ENCODE measurements around the gene VAMP8. TPM values are rescaled to one million over a fixed set of nuclear protein-coding genes. Genes with fewer than 3 reads are reported as not detected.
A peak's percentile ranks its signal among the peaks of the same experiment; 100 is the strongest.

Gene VAMP8
- total and polyA plus RNA-seq, 2 donors (not counting 1 experiment from before 2014, with no cell fraction given): 2.3 to 80.6 TPM

DNA sequence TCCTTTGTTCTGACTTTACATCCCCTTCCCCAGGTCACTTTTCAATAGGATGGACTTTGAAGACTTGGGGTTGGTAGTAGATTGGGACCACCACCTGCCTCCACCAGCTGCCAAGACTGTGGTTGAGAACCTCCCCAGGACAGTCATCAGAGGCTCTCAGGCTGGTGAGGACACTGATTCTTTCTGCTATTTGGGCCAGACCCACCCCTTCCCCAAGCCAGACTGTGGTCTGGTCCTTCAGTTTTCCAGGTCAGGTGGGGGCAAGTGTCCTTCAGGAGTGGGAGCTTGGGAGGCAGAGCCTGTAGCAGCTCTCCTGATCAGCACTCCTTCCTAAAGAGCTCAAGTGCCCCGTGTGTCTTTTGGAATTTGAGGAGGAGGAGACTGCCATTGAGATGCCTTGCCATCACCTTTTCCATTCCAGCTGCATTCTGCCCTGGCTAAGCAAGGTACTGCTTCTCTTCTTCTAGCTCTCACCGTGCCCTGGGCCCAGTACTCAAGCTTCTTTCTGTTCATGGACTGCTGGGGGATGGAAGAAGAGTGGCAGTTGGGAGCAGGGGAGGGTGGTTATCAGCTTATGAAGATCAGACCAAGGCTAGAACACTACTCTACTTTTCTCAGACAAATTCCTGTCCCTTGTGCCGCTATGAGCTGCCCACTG lies 19.2 kb downstream of the VAMP8 start:
- no peak for DNase-seq (ENCODE audit: low read depth in 2 of 2)
- H3K9ac ChIP-seq (ENCODE audit: insufficient read depth, low read length): no peak overlapping the region
- H3K9me3 ChIP-seq (ENCODE audit: control insufficient read depth, insufficient read depth, low read depth, low read length): no peaks in the 10 kb centered on the region
- peak overlapping the region; percentile 80 for H3K4me2 ChIP-seq (ENCODE audit: extremely low read depth, insufficient read depth, low read length)
- H3K79me2 ChIP-seq (ENCODE audit: control insufficient read depth, insufficient read depth, low read length): peaks cover 23% of the 10 kb centered on the region
- peak overlapping the region; percentile 49 to 95 (median 81) for H3K4me3 ChIP-seq (replicated peaks in 1 of 4; ENCODE audit: control extremely low read depth in 1 of 4, insufficient read depth in 1 of 4, low read depth in 3 of 4, low read length in 4 of 4)
- H3K27me3 ChIP-seq (ENCODE audit: control insufficient read depth, insufficient read depth, low read length): no peaks in the 10 kb centered on the region
- peak overlapping the region; percentile 88 for H3K27ac ChIP-seq (ENCODE audit: insufficient read depth, low read length)
- peaks cover 21% of the 10 kb centered on the region for H3K36me3 ChIP-seq (ENCODE audit: control insufficient read depth, insufficient read depth, low read length)
- no peaks in the 10 kb centered on the region for H4K20me1 ChIP-seq (ENCODE audit: control insufficient read depth, extremely low read depth, insufficient read depth, low read length)
- no peak overlapping the region for H2AFZ ChIP-seq (ENCODE audit: low read length)
- peaks cover 19% of the 10 kb centered on the region for H3K4me1 ChIP-seq (ENCODE audit: control insufficient read depth, extremely low read depth, insufficient read depth, low read length)
- TF ChIP-seq CTCF (conservative IDR thresholded peaks at IDR 0.05 in 1 of 2, IDR thresholded peaks at IDR 0.05 in 1 of 2; ENCODE audit: low read depth in 1 of 2, low read length in 2 of 2) (no peak), EZH2 (IDR thresholded peaks at IDR 0.05; ENCODE audit: low read length, missing control alignments) (no peak)

GRCh38 chr2:85597241-85597640 lies 19.9 kb downstream of the VAMP8 start:
- Histone ChIP-seq H3K36me3 (ENCODE audit: control insufficient read depth, insufficient read depth, low read length) (peaks cover 21% of the 10 kb centered on the region), H3K9ac (ENCODE audit: insufficient read depth, low read length) (no peak overlapping the region), H2AFZ (ENCODE audit: low read length) (no peak overlapping the region), H3K79me2 (ENCODE audit: control insufficient read depth, insufficient read depth, low read length) (peaks cover 20% of the 10 kb centered on the region), H3K9me3 (ENCODE audit: control insufficient read depth, insufficient read depth, low read depth, low read length) (no peaks in the 10 kb centered on the region), H3K4me3 (replicated peaks in 1 of 4; ENCODE audit: control extremely low read depth in 1 of 4, insufficient read depth in 1 of 4, low read depth in 3 of 4, low read length in 4 of 4) (peak overlapping the region in 1 of 4 experiments; percentile 75), H3K27me3 (ENCODE audit: control insufficient read depth, insufficient read depth, low read length) (no peaks in the 10 kb centered on the region), H3K27ac (ENCODE audit: insufficient read depth, low read length) (no peak overlapping the region), H3K4me2 (ENCODE audit: extremely low read depth, insufficient read depth, low read length) (peak overlapping the region; percentile 80), H3K4me1 (ENCODE audit: control insufficient read depth, extremely low read depth, insufficient read depth, low read length) (peaks cover 14% of the 10 kb centered on the region), H4K20me1 (ENCODE audit: control insufficient read depth, extremely low read depth, insufficient read depth, low read length) (no peaks in the 10 kb centered on the region)
- TF ChIP-seq EZH2 (IDR thresholded peaks at IDR 0.05; ENCODE audit: low read length, missing control alignments) (no peak), CTCF (conservative IDR thresholded peaks at IDR 0.05 in 1 of 2, IDR thresholded peaks at IDR 0.05 in 1 of 2; ENCODE audit: low read depth in 1 of 2, low read length in 2 of 2) (no peak)
- DNase-seq (ENCODE audit: low read depth in 2 of 2): no peak

DNA sequence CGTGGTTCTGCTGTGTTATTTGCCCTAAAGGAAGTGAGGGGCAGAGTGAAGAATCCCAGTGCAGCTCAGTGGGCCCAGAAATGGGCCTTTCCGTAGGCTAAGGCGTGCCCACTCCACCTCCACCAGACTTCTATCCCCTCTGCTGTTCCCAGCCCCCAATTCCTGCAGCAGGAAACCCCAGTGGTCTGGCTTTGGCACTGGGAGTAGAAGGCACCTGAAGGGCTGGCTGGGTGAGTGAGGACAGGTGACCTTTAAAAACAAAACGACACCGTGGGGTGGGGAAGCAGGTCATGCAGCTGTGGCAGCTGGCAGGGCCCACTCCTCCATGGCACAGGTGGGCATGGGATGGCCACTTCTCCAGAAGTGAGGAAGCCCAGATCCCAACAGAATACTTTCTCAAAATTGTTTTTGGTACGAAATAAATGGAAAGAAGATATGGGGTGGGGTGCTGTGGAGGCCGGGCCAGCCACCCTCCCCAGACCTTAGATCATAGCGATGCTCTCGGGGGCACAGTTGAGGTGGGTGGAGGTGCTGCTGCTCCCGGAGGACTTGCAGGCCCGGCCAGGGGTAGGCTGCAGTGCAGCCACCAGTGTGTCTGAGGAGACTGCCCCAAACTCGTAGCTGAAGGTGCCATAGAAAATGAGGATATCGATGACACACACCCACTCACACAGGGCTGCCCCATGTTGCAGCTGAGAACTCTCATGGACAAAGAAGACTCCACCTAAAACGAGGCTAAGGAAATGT lies 21.4 kb downstream of the VAMP8 start:
- H3K79me2 ChIP-seq (ENCODE audit: control insufficient read depth, insufficient read depth, low read length): peaks cover 20% of the 10 kb centered on the region
- H3K9me3 ChIP-seq (ENCODE audit: control insufficient read depth, insufficient read depth, low read depth, low read length): no peaks in the 10 kb centered on the region
- no peak overlapping the region for H3K4me3 ChIP-seq (replicated peaks in 1 of 4; ENCODE audit: control extremely low read depth in 1 of 4, insufficient read depth in 1 of 4, low read depth in 3 of 4, low read length in 4 of 4)
- no peak overlapping the region for H3K4me2 ChIP-seq (ENCODE audit: extremely low read depth, insufficient read depth, low read length)
- no peak for TF ChIP-seq CTCF (conservative IDR thresholded peaks at IDR 0.05 in 1 of 2, IDR thresholded peaks at IDR 0.05 in 1 of 2; ENCODE audit: low read depth in 1 of 2, low read length in 2 of 2)
- TF ChIP-seq EZH2 (IDR thresholded peaks at IDR 0.05; ENCODE audit: low read length, missing control alignments): no peak
- no peak overlapping the region for H2AFZ ChIP-seq (ENCODE audit: low read length)
- H3K4me1 ChIP-seq (ENCODE audit: control insufficient read depth, extremely low read depth, insufficient read depth, low read length): peaks cover 14% of the 10 kb centered on the region
- no peak overlapping the region for H3K9ac ChIP-seq (ENCODE audit: insufficient read depth, low read length)
- H3K27me3 ChIP-seq (ENCODE audit: control insufficient read depth, insufficient read depth, low read length): no peaks in the 10 kb centered on the region
- no peak overlapping the region for H3K27ac ChIP-seq (ENCODE audit: insufficient read depth, low read length)
- DNase-seq (ENCODE audit: low read depth in 2 of 2): no peak
- H4K20me1 ChIP-seq (ENCODE audit: control insufficient read depth, extremely low read depth, insufficient read depth, low read length): no peaks in the 10 kb centered on the region
- peaks cover 19% of the 10 kb centered on the region for H3K36me3 ChIP-seq (ENCODE audit: control insufficient read depth, insufficient read depth, low read length)
